Epidermal melanocyte (primary cell): Measurements from ENCODE around the gene DTWD1.
A peak's percentile ranks its signal among the peaks of the same experiment; 100 is the strongest.
"Not testable (repeated sequence)": the region's sequence is repeated elsewhere in the genome, so short reads cannot be mapped to it uniquely, and the experiment has no call there.

ENCODE experiments used
- DNase-seq: peaks from one replicate; pipeline ENCODE4 v3.0.0; 2011; ENCODE audit warnings: low spot score; ENCODE audit not compliant: insufficient read length

DTWD1 gene, protein sequence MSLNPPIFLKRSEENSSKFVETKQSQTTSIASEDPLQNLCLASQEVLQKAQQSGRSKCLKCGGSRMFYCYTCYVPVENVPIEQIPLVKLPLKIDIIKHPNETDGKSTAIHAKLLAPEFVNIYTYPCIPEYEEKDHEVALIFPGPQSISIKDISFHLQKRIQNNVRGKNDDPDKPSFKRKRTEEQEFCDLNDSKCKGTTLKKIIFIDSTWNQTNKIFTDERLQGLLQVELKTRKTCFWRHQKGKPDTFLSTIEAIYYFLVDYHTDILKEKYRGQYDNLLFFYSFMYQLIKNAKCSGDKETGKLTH

DNA sequence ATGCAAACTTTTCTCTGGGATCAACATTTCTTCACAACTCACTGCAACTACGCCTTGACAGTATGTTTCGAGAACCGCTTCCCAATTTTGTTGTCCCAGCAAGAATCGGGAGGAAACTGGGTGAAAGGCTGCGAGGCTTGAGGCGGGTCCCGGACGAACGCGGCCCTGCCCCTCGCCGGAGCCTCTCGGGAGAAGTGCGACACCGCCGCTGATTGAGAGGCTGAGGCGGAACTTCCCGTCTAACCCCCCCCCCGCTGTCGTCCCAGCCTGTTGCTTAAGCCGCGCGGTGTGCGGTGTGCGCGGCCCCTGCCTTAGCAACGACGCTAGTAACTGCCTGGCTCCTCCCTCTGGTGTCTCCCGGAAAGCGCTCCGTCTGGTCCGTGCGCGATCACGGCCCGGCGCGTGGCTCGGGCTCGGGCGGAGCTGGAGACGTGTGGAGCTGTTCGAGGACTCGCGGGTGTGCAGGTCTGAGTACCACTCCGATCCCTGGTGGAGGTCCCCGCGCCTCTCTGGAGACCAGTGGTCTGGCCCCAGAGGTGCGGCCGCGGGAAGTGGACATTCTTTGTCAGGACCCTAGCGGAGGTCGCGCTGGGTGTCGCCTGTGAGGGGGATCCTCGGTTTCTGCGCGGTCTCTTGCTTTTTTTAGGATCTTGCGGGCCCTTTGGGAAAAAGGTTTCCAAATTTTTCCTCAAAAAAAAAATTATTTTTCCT lies at the start of gene DTWD1, which contains the start of gene FAM227B:
Gene DTWD1, plus strand, starts transcription at position 391 of the 711 bp plus-strand sequence. CDS start 4,120 bp downstream, outside the sequence.
Gene FAM227B, minus strand, starts transcription at position 161 of the 711 bp plus-strand sequence. CDS start 5,647 bp downstream, outside the sequence.
- DNase-seq: peak; percentile 70

DNA sequence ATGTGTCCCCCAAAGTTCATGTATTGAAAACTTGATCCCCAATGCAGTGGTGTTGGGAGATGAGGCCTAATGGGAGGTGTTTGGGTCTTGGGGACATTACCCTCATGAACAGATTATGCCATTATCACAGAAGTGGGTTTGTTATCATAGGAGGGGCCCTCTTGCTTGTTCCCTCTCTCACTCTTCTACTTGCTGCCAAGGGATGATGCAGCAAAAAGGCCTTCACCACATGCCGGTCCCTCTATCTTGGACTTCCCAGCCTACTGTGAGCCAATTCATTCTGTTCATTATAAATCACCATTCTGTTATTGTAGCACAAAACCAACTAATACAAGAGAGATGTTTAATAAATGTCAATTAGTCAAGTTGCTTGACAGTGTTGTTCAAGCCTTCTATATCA lies 47.4 kb upstream of the DTWD1 start:
- no peak for DNase-seq

DNA sequence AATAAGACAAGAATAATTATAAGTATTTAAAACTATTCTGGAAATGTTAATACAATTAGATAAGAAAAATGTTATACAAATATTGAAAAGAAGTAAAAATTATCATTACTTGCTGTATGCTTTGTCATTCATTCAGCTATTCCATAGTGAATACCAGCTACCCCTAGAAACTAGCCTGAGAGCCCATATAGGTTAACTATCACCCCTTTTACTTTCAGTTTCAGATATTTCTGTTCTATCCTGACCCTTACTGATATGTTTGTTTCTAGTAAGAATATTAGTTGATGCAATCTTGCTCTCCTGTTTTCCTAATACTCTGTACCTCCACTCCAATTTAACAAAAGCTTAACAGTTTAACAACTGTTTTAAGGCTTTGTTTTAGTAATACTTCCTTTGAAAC lies 31.8 kb upstream of the DTWD1 start:
- DNase-seq: no peak

DNA sequence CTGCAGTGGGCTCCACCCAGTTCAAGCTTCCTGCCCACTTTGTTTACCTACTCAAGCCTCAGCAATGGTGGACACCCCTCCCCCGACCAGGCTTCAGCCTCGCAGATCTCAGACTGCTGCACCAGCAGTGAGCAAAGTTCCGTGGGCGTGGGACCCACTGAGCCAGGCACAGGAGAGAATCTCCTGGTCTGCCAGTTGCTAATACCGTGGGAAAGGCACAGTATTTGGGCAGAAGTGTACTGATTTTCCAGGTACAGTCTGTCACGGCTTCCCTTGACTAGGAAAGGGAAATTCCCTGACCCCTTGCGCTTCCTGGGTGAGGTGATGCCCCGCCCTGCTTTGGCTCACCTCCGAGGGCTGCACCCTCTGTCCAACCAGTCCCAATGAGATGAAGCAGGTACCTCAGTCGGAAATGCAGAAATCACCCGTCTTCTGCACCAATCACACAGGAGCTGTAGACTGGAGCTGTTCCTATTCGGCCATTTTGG lies 28.0 kb upstream of the DTWD1 start:
- DNase-seq: not testable (repeated sequence)

DNA sequence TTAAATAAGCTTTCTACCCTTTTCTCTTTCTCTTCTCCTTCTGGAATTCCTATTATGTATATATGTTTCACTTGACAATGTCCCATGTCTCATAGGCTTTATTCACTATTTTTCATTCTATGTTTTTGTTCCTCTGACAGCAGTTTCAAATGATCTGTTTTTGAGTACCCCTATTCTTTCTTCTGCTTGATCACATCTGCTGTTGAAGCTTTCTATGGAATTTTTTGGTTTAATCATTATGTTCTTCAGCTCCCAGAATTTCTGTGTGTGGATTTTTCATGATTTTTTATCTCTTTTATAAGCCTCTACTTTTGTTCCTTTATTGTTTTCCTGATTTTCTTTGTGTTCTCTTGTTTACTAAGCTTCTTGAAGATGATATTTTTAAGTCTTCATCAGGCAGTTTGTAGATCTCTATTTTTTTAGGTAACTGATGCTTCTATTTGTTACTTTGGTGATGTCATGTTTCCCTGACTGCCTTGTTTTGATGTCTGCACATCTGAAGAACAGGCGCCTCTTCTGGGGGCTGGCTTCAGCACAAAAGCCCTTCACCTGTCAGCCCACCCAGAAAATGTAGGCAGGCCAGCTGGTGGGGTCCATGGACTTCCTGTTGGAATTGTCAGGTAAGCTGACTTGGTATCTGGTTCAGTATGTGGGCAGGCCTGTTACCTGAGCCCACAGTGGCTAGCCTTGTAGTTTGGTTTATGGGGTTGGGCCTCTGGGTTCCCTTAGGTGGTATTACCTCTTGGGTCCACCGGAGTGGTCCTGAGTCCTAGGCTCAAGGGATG lies 16.0 kb upstream of the DTWD1 start:
- DNase-seq: no peak

DNA sequence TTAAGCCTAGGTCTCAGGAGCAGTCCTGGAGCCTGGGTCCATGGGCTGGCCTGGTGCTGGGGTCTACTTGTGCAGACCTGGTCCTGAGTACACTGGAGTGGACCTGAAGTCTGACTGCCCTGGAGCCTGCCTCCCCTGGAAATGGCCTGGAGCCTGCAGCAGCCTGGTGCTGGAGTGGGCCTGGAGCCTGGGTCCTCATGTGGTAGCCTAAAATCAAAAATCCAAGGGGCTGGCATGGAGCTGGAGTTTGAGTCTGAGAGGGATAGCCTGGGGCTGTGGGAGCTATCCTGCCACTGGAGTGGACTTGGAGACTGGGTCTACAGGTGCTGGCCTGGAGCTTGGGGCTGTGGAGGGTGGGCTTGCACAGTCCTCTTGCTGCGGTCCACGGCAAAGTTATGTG lies 15.3 kb upstream of the DTWD1 start:
- no peak for DNase-seq

DNA sequence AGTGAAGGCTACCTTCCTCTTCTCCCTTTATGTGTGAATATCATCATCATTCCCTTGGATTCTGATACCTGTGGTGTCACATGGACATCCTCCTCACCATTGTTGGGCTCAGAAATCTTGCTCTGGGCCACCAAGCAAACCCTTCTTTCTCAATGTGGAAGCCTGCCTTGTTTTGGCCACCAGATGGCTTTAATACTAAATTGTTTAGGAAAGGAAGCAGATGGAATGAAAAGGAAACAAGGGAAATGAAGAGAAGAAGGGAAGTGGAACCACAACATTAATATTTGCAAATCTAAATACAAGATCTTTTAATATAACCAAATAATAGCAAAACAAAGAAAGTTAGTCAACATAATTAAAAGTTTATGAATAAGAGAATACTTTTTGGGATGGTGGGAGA lies 14.3 kb upstream of the DTWD1 start:
- no peak for DNase-seq

DNA sequence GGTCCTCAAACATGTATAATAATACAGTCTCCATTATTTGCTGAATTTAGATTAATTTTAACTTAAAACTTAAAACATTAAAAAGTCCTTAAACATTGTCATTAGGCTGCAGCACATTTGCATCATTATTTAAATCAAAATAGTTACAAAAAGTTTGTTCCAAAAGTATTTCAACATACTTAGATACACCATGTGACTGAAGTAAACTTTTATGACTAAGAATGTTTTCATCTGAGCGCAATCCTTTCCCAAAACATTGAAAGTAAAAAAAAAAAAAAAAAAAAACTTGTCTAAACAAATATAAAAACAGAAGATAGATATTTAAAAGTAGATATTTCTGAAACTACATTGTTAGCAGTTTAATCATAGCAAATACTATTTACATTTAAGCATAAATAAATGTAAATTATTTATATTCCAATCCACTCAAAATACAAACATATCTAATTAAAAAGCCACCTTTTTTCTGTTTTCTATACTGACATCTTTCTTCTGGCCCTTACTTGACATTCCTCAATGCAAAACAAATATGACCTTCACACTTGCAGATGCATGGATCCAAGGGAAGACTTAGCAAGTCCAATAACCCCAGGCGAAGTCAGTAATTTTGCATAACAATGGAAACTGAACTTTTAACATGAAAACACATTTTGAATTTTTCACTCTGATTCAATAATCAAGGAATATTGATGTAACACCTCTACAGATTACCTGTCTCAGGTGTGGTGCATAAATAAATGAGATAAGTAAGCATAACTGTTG lies 10.5 kb upstream of the DTWD1 start:
- no peak for DNase-seq

DNA sequence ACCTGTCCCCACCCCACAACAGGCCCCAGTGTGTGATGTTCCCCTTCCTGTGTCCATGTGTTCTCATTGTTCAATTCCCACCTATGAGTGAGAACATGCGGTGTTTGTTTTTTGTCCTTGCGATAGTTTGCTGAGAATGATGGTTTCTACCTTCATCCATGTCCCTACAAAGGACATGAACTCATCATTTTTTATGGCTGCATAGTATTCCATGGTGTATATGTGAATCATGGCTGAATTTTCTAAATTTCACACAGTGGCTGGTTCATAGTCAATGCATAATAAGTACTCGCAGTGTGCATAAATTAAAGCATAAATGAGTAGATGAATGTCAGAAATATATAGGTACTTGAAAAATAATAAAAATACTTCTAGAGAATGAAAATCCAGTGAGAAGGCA lies 8.6 kb upstream of the DTWD1 start:
- not testable (repeated sequence) for DNase-seq

DNA sequence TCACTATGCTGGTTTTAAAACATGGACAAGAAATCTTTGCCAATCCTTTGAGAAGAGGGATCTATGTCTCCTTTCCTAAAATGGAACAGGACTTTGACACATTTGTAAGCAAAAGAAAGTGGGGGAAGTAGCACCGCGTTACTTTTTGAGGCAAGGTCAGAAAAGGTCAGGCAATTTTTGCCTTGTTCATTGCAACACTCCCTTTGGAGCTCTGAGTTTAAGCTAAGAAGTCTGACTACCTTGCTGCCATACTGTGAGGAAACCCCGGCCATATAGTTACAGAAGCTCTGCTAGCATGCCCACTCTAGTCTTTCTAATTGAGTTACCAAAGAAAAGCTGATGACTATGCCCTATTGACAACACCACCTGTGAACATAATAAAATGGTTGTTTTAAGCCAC lies 1.6 kb upstream of the DTWD1 start:
- no peak for DNase-seq

DNA sequence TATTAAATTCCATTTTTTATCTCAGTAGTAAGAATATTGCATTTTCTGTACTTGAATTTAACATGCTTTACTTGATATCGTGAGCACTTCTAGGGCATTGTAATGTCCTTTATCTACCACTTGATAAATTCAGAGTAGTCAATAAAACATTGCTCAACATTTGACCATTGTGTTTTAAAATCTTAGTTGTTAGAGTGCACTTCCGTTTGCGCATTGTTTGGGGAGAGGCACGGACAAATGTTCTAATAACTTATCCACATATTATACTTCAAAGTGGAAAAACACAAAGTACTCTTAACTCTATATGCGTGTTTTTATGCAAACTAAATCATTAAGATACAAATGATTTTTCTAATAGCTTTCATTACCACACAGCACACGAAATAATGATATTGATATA lies 649 bp upstream of the DTWD1 start:
- peak; percentile 22 for DNase-seq

DNA sequence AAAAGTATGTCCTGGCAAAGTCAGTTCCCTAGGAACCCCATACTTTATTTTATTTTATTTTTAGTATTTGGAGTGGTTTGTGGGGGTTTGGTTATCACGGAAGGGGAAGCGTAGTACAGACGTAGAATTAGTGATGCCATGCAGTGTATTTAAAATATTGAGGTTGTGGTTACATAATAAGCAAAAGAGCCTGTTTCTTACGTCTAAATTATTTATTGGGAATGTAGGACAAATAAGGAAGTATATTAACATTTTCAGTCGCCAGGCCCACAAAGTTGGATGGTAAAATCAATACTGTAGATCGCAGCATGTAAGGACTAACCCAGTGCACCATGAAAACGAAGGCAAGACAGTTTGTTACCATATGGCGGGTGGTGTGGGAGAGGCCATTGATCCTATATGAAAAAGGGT lies 558 bp downstream of the DTWD1 start:
- no peak for DNase-seq

DNA sequence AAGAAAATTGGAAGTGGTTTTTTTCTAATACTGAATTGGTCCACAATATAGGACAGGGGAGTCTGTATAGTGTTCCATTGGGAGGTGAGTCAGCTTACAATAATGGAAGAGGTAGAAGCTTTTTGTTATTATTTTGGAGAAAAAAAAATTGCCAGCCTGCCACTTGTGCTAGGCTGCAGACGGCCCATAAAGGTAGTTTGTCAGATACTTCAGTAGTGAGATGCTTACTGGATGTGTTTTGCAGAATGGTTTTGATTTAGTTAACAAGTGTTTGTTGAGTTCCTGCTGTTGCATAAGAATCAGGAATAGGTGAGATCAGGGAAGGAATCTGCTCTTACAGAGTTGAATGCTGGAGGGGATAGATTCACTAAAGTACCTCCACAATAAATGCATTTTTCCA lies 1.0 kb downstream of the DTWD1 start:
- DNase-seq: no peak

DNA sequence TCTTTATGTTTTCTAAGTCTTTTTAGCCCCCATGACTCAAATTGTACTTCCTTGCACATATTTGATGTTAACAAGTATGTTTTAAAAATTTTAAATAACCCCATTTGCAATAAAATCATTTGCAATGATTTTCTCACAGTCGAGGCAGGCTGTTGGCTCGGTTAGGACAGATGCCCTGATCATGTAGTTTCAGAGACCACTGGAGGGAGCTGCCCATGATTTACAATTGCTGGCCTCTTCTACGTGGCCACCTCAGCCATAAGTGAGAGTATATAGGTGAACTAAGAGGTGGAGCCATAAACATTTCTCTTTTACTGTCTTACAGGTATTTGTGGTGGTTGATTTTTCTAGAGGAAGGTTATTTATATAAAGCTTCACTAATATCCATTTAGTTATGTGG lies 1.7 kb downstream of the DTWD1 start:
- DNase-seq: no peak

DNA sequence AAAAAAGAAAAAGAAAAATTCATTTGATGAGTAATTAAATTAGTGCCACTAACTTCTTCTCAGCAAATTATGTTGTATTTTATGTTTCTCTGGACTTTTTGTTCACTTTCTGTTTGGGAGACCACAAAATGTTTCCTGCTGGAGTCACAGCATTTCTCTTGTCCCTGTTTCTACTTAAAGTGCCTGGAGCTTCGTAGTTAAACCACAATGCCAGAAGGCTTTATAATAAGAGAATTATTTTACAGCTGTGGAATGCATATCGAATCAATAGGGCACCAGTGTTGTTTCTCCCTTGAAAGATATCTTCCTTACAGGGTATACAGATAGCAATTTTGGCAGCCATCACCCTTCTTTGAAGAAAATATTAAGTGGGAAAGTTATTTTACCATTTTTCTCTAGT lies 3.2 kb downstream of the DTWD1 start:
- DNase-seq: peak; percentile 77

DNA sequence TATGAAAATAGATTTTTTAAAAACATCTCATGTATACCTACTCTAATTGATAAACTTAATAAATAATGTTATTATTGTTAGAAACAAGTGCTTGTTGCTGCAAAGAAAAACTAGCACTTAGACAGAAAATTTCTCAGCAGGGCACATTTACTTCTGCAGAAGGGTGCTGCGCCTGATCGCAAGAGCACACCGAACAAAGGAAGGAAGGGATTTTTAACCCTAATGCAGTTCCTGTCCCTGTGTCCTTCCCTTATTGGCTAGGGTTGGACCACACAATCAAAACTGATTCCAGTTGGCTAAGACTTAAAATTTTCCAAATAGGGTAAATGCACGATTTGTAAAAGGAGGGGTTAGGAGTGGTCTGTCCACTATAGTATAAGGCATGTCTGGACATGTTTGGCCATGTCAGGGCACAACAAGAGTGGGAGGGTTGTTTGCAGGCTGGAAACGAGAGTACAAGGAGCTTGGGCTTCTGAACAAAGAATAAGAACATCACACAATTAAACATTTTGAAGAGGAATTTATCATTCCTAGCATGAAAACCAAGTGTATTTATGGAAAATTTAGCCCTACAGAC lies 4.7 kb downstream of the DTWD1 start:
- DNase-seq: no peak

DNA sequence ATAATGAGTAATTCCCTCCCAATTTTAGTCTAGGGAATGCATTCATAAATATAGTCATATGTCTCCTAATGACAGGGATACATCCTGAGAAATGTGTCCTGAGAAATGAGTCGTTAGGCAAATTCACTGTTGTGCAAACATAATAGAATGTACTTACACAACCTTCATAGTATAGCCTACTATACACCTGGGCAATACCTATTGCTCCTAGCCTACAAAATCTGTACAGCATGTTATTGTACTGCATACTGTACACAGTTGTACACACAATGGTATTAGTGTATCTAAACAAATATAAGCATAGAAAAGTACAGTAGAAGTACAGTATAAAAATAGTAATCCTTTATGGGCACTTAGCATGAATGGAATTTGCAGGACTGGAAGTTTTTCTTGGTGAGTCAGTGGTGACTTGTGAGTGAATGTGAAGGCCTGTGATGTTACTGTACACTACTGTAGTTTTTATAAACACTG lies 6.6 kb downstream of the DTWD1 start:
- DNase-seq: no peak

DNA sequence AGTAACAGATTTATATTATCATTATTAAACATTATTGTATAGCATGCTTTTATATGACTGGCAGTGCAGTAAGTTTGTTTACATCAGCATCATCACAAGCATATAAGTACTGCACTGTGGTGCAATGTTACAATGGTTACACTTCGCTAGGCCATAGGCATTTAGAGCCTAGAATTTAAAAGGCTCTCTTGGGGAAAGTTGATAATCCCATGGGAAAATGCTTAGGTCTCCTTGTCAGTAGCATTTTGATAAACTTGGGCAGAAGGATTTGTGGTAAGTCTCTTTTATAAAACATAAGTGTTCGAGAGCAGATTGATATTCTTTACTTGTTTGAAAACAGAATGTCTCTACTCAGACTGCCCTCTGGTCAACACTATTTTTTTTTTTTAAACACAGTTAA lies 7.5 kb downstream of the DTWD1 start:
- no peak for DNase-seq

DNA sequence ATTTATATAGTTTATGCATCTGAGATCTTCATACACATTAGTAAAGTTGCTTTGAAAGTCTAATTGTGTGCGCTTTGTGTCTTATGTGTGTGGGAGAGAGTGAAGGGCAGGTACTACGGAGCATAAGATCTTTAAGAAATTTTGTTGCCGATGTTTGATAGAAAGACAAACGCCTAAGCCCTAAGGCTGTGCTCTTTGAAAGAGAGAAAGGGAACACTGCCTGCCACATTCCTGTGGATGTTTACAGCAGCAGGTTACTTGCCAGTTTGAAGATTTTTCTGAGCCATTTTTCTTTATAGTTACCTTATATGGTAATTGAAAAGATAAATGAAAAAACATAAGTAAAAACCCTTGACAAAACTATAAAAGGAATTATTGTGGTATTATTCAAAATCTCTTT lies 17.0 kb downstream of the DTWD1 start:
- no peak for DNase-seq

DNA sequence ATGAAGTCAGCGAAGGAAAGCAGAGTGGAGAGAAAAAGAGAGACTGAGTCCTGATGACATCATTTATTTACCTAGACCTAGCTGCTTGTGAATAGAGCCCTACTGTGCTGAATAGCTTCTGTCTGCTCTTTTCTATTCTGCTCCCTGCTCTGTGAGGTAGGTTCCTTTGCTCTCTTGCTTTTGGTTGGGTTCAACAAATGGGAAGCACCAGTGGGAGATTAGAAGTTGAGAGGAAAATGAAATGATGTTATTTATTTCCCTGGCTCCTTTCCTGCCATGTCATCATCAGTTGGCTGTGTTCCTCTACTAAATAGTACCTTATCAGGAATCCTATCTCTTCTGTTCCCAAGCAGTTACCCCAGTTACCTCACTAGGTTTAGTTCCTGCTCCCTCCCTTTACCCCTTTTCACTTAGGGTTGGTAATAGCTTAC lies 23.5 kb downstream of the DTWD1 start:
- DNase-seq: no peak

DNA sequence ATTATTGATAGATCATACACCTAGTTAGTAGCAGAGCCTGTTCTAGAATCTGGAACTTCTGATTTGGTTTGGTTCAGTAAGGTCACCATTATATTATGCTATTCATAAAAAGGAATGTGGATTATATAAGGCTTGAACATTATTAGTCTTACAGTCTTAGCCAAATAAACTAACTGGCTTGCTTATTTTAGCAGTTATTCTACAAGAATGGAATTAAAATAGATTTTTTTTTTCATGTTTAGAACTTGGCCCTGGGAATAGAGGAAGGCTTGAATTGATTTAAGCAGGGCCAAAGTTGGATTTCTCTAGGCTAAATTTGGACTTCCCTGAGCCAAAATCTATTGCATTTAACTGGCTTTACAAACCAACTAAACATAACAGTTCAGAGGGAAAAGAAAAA lies 24.4 kb downstream of the DTWD1 start:
- DNase-seq: no peak
